ENCODE results near the gene SCIMP.
A peak's percentile ranks its signal among the peaks of the same experiment; 100 is the strongest.
"Not testable (repeated sequence)": the region's sequence is repeated elsewhere in the genome, so short reads cannot be mapped to it uniquely, and the experiment has no call there.

Gene SCIMP

GRCh38 chr17:5237541-5238016 is 2.9 kb upstream of the SCIMP start:
- peak; percentile 72 for DNase-seq

- no peak for DNase-seq
Measured at GRCh38 chr17:5236938-5237540, 2.4 kb upstream of the SCIMP start.

- not testable (repeated sequence) for DNase-seq
Measured at GRCh38 chr17:5233492-5233891, 1.2 kb downstream of the SCIMP start.

GRCh38 chr17:5226940-5227878 is 7.5 kb downstream of the SCIMP start:
- no peak for DNase-seq

GRCh38 chr17:5225668-5226457 is 8.8 kb downstream of the SCIMP start:
- DNase-seq: no peak

- DNase-seq: not testable (repeated sequence)
Measured at GRCh38 chr17:5221912-5222311, 12.7 kb downstream of the SCIMP start.

GRCh38 chr17:5220074-5220473 is 14.6 kb downstream of the SCIMP start:
- no peak for DNase-seq

- no peak for DNase-seq
Measured at GRCh38 chr17:5219536-5219935, 15.1 kb downstream of the SCIMP start.

GRCh38 chr17:5217562-5217961 is 17.1 kb downstream of the SCIMP start:
- not testable (repeated sequence) for DNase-seq

GRCh38 chr17:5211458-5211857 is 23.2 kb downstream of the SCIMP start:
- DNase-seq: no peak

GRCh38 chr17:5210614-5211252 is 23.9 kb downstream of the SCIMP start:
- no peak for DNase-seq

GRCh38 chr17:5210091-5210490 is 24.6 kb downstream of the SCIMP start:
- no peak for DNase-seq

- no peak for DNase-seq
Measured at GRCh38 chr17:5209396-5209795, 25.3 kb downstream of the SCIMP start.

- no peak for DNase-seq
Measured at GRCh38 chr17:5203908-5204294, 30.8 kb downstream of the SCIMP start.

GRCh38 chr17:5203178-5203907 is 31.3 kb downstream of the SCIMP start:
- no peak for DNase-seq

GRCh38 chr17:5201011-5201410 is 33.6 kb downstream of the SCIMP start:
- no peak for DNase-seq

- DNase-seq: no peak
Measured at GRCh38 chr17:5200360-5200759, 34.3 kb downstream of the SCIMP start.

GRCh38 chr17:5198472-5198871 is 36.2 kb downstream of the SCIMP start:
- DNase-seq: no peak

- DNase-seq: no peak
Measured at GRCh38 chr17:5194346-5194745, 40.3 kb downstream of the SCIMP start.

- DNase-seq: peak; percentile 99
Measured at GRCh38 chr17:5191541-5192417, 42.9 kb downstream of the SCIMP start, which contains the start of gene ZNF594. Gene ZNF594, minus strand, starts transcription at chr17:5191868. Its CDS starts 7,612 bp downstream, at chr17:5184256.

GRCh38 chr17:5184288-5184687 is 50.4 kb downstream of the SCIMP start:
- DNase-seq: no peak

Measured in activated CD8-positive, alpha-beta memory T cell treated with anti-CD3 and anti-CD28 coated beads, Interleukin-2, amount 50 U/mL, for 48 hours (primary cell).